Right hindlimb (tissue), 1 donor: Measurements from ENCODE around the gene HIGD1C.
"Not testable (repeated sequence)": the region's sequence is repeated elsewhere in the genome, so short reads cannot be mapped to it uniquely, and the experiment has no call there.

Experiments used
- DNase-seq: peaks from one replicate; pipeline ENCODE4 v3.0.0-alpha.2; 2018

HIGD1C gene

DNA sequence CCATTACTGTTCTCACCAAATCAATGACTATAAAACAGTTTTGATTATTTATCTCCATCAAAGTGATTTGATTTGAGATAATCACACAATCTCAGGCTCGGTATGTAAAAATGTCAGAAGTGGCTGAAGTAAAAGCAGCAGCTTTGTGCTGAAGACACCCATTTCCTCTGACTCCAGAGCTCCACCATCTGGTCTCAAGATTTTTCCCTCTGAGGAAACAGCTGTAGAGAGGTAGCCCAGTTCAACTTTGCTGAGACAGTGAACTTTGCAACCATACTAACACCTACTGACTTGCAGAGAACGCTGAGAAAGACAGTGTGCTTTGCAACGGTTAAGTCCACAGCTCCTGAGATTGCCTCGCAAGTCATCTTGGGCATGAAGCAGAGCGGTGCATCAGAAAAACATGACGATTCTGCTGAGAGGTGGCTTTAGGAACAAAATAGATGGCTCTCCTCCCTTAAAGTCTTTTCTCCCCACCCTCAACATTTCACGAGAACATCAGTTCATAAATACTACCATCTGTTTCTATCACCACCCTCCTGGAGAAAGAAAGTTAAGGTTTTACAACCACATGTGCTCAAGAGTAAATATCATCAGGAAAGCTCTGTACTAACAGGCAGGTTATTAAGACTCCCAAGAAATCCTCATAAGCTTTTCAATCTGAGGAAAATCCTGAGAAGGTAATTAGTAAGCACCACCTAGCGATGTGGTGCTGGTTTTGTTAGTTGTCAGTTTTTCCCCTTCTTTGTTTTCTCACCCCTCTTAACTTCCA lies 34.8 kb downstream of the HIGD1C start:
- DNase-seq, result peak; percentile 68

DNA sequence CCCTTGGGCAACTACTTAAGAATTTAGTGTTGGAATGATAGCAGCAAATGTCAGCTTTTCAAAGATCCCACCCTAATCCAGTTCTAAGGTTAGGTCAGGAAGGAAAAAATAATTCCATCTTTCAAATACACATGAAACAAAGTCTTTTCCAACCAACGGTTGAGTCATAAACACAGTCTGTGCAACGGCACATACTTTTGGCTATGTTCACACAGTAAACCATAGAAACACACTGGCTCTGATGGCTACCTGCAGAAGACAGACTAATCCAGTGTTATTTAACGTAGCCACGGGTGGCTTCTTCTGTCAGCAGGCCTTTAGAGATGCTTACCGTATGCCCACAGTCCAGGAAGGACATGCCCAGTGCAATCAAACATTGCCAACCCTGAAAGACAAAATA lies 35.7 kb downstream of the HIGD1C start:
- DNase-seq, result no peak

DNA sequence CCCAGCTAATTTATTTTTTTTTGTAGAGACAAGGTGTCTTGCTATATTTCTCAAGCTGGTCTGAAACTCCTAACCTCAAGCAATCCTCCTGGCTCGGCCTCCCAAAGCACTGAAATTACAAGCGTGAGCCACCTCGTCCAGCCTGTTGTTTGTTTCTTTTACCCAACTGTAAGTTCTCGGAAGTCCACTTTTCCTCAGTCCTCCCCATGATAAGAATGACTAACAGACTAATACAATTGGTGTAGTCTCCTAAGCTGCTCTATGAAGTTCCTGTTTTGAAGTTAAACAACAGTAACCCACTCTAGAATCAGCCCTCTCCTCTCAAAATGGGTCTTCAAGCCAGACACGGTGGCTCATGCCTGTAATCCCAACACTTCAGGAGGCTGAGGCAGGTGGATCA lies 36.5 kb downstream of the HIGD1C start:
- DNase-seq, result no peak

DNA sequence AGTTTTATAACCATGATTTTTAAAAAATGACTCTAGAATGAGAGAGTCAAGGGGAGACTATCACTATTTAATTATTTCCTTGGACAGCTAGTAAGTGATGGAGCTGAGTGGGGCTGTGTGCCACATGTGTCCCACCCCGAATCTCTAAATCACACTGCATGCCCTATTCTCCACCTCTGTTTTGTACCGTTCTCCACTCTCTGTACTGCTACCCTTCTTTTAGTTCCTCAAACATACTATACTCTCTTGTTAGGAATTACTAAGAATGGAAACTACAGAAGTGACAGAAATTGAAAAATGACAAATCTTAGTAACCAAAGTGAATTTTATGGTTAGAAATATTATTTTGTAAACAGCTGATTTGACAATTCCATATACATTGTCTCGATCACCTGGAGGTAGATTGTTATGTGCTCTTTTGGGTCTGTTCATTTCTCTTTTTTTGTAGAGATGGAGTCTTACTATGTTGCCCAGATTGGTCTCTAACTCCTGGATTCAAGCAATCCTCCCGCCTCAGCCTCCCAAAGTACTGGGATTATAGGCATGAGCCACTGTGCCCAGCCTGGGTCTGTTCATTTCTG lies 37.9 kb downstream of the HIGD1C start:
- DNase-seq, result no peak

DNA sequence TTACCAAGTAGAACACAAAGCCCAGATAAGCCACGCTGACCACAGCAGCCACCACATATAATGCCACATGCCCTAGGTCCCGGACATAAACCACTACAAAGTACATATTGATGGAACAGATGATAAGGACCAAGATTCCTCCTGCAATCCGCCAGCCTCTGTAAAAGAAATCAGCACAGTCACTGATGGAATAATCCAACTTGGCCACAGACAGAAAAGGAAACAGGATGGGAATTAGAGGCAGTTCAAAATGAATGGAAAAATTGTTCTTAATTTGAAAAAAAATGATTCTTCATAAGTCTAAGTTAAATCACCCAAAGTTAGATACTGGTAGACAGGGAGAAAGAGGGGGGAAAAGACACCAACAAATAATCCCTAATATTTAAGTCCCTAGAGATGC lies 38.4 kb downstream of the HIGD1C start:
- DNase-seq, result no peak

DNA sequence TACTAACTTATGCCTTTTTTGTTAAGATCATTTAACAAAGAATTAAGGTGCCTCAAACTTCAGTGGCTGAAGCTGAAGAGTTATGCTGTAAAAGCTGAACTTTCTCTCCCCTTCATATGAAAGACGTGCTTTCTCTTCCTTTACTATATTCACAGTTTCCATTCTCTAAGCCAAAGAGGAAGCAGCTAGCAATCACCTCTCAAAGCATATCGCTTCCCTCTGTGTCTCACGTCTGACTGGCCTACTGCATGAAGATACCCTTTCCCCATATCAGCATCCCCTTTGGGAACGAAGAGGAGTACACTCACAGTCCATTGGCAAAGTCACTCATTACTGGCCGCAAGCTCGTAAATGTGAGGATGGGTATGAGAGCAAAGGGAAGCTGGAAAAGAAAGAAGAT lies 38.9 kb downstream of the HIGD1C start:
- DNase-seq, result no peak

DNA sequence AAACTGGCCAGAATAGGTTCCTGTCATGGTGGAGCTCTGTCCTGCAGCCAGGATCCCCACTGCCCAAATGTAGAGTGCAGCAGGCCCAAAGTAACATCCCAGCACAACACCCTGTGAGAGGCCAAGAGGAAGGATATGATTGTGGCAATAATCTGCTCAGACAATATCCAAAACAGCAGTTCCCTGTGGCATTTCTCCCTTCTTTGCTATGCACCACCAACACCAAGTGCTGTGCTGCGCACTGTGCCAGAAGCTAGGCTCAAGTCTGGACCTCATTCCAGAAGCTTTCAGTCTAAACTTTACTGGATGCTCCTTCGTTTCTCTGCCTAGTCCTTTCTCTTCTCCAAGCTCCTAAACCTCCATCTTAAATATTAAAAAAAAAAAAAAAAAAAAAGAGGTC lies 40.5 kb downstream of the HIGD1C start:
- no peak for DNase-seq

DNA sequence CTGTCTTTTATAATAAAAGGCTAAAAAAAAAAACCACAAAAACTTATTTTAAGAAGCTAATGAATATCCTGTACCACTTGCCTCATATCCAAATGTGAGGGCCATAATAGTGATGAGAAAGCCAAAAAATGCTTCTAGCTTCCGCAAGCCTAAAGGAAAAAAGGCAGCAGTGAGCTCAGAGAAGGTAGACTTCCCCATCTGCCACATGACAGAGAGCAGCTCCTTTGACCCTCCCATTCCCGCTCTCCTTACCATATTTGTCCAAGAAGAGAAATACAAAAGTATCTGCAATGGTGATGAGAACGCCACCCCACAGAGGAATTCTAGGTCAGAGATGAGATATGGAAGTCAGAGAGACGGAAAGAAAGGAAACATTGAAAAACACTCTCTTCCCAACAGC lies 46.7 kb downstream of the HIGD1C start:
- no peak for DNase-seq

DNA sequence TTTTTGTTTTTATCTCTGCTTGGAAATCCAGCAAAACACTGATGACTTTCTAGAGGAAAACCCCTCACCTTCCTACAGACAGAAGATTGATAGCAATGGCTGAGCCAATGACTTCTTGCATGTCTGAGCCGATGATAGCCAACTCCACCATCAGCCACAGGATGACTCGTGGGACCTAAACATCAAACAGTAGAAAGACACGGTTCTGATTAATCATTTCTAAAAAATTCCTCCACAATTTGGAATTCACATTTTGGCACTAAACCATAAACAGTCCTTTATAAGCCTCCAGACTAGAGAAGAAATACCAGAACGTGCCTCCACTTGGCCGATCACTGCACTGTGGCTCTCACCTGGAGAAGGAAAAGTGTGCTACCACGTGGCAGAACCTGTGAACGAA lies 47.9 kb downstream of the HIGD1C start:
- no peak for DNase-seq

DNA sequence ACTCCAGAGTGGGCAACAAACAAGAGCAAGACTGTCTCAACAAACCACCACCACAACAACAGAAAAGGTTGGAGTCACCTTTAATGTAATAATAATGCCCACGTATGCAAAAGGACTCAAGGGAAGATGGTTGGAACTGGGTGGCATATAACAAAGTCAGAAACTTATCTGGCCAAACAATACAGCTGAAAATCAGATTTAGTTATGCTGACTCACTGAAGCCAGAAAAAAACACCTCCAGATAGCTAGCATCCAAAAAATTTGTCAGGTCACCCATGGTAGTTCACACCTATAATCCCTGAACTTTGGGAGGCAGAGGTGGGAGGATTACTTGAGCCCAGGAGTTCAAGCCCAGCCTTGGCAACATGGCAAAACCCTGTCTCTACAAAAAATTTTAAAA lies 49.5 kb downstream of the HIGD1C start:
- no peak for DNase-seq

DNA sequence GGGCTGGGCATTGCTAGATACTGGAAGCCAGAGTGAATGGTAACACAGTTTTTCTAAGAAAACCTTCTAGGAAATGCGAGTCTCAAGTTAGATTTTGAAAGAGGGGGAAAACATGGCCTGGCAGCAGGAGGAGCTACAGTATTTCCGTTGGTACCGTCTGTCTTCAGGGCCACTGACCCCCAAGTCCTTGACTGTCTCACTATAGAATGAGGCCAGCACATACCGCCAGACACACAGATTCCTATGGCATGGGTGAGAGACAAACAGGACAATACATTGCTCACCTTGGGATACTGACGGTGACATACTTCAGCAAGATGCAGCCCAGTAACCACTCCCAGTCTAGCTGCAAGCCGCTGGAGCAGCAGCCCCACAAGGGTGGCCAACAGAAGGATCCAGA lies 52.2 kb downstream of the HIGD1C start:
- no peak for DNase-seq

DNA sequence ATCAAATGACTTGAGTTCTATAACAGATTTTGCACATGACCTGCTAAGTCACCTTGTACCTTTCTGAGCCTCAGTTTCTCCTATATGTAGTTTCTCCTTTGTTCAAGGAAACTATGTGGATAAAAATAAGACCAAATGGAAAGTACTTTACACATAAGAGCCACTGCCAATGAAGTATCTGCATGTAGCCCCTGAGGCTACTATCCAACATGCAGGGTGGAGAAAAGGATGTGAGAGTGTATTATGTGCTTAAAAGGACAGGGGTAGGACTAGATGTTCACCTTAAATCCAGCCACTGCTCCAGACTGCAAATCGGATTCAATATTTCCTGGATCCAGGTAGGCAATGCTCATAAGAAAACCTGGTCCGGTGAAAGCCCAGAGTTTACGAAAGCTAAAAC lies 52.7 kb downstream of the HIGD1C start:
- DNase-seq, result no peak

DNA sequence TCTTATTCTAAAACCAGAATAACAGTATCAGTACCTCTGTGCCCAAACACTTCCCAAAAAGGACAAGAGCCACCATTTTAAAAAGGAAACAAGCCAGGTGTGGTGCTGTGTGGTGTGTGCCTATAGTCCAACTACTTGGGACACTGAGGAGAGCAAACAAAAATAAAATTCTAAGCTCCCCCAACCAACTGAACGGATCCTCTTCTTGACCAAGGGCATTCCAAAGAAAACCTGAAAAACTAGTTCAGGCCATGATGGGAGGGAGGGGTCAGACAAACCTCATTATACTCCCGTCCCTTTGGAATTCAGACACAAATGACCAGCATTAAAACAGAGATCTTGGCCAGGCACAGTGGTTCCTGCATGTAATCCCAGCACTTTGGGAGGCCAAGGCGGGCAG lies 53.3 kb downstream of the HIGD1C start:
- DNase-seq, result no peak

DNA sequence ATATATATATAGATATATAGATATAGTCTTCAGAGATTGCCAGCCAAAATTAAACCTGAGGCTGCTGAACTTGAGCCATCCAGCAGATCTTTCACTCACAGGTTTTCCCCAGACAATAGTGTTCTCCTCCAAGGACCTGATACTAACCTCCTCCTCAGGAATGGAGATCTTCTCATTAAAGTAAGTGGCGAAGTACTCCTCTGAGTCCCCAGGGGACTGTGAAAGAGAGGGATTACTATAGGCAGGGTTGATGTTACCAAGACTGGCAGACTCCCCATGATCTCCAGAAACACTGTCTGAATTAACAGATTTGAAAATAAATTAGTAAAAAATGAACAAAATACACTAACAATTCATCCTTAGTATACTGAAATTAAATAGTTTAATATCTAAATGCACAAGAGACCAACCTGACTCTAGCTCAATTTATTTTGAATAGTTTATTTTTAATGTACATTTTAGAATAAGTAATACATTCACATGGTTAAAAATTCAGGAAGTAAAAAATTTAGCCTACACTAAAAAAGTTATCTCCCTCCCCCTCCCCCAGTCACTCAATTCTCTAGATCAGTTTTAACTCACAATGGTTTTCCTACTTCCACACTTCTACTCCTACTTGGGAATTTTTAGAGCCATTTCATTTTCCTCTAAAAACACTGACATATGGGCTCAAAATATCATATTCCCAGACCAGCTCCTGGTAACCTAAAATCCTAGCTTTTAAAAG lies 56.1 kb downstream of the HIGD1C start:
- DNase-seq, result no peak

DNA sequence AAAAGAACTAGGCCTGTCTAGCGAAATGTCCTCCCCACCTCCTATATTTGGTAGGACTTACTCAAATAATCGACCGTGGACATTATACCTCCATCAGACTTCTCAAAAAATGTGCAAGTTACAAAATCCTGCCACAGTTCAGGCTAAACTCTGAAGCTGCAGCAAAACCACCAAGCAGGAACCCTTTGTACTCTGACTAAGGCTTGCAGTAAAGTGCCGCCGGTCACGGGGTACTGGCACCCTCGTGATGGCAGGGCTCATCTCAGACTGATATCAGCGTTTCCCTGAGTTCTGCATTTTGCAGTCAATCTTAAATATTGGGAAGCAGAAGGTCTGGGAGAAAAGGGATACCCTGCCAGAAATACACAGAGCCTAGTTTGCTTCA lies 56.7 kb downstream of the HIGD1C start:
- no peak for DNase-seq

DNA sequence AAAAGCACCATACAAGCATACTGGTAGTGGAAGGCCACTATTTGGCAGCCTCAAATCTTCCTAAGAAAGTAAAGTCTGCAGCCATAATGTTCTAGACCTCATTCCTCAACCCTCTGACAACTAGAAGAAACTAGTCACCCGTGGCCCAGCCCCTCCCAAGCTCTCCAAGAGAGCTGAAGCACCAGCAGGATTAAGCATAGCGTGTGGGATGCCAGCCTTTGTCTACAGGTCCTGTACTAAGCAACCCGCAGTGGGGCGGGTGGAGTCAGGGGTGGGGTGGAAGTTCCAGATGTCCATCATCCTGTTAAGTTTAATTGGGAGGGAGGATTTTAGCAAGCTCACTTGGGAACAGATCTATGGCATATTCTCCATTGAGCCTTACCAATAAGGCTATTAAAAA lies 59.6 kb downstream of the HIGD1C start:
- DNase-seq, result no peak

DNA sequence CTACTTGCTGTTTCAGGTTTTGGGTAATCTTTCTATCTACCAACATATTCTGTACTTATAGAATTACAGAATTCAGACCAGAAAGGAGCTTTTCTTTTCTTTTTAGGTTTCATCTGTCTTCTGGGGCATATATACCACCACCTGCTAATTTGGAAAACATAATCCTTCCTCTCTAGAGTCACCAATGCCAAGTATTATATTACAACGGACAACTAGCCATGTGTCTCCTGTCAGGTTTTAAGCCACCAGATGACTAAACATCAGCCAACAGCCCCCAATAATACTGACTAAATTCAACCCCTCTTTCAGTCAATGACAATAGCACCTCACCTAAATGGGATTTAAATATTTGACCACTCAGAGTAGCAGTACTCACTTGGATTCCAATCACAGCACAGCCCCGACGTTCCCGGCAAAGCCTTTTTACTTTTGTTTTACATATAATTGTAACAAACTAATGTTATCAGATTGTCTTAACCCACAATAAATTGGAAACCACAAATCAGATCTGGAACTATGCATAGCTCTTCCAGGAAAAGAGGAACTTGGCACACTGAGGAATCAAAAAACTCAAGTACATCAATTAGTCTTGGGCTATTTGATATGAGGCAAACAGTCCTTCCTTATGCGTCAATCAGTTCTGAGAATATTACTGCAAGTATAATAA lies 60.4 kb downstream of the HIGD1C start:
- no peak for DNase-seq

DNA sequence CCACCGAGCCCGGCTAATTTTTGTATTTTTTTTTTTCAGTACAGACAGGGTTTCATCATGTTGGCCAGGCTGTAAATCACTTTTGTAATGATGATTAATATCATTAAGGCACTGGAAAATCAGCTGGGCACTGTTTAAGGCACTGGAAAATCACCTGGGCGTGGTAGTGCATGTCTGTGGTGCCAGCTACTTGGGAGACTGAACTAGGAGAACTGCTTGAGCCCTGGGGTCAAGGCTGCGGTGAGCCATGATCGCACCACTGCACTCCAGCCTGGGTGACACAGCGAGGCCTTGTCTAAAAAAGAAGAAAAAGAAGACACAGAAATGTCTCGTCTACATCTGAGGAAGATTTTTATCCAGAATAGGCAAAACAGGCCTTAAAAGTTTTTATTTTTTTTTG lies 61.1 kb downstream of the HIGD1C start:
- no peak for DNase-seq

DNA sequence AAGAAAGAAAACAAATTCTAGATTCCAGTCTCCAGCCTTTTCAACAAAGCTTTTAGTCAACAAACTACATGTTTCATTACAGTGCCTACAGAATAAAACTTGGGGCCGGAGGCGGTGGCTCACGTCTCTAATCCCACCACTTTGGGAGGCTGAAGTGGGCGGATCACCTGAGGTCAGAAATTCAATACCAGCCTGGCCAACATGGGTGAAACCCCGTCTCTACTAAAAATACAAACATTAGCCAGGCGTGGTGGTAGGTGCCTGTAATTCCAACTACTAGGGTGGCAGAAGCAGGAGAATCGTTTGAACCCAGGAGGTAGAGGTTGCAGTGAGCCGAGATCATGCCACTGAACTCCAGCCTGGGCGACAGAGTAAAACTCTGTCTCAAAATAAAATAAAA lies 62.1 kb downstream of the HIGD1C start:
- DNase-seq, result not testable (repeated sequence)

DNA sequence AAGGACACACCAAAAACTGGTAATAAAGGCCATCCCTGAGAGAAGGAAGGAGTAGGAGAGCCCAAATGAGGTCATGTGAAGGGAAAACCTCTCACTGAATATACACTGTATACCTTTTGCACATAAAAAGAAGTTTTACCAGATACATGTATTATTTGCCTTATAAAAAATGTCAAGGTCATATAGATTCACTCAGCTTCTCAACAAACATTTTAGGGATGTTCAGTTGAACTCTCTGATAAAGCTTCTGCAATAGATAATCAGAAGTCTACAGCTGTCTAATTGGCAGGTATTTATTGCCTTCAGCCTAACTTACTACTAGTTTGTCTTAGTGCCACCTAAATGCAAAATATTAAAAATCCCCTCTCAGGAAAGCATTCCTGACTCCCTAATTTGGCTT lies 65.1 kb downstream of the HIGD1C start:
- no peak for DNase-seq

DNA sequence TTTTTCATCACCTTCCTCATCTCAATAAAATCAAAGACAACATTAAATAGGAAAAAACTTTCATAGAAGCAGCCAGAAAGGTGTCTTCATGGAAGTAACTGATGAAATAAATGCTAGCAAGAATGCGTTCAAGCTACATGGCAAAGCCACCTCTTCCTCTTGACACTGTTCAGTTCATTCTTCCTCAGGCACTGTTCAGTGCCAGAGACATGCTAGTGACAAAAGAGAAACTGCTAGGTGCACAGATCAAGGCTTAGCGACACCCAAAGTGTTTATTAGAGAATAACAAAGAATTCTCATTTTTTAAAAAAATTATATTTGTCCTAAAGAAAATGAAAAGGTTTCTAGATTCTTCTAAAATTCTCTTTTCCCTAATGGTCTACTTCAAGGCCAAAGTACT lies 66.6 kb downstream of the HIGD1C start:
- DNase-seq, result no peak

DNA sequence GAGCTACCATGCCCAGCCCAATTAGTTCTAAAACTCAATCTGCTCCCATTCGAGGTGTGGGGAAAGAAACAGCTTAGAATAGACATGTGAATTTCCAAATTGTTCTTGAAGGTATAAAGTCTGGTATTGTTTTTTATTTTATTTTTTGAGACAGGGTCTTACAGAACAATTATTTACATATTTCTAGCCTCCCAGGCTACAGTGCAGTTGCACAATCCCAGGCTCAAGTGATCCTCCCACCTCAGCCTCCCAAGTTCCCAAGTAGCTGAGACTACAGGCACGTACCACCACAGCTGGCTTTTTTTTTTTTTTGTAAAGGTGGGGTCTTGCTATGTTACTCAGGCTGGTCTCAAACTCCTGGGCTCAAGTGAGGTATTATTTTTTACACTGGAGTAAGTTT lies 67.6 kb downstream of the HIGD1C start:
- DNase-seq, result no peak
